OCI-LY7 (cell line): ENCODE data around the gene COP1.

ENCODE experiments used
- CTCF ChIP-seq: fragments of 200-600 bp; sonication (generic); conservative IDR thresholded peaks from 2 replicates; pipeline ENCODE4 v1.5.1; 2014; ENCODE audit warnings: mild to moderate bottlenecking, antibody characterized with exemption, low read length, moderate library complexity, mixed read lengths
- EZH2phosphoT487 ChIP-seq: fragments of 200-600 bp; sonication (generic); IDR thresholded peaks from 2 replicates; pipeline ENCODE4 v1.6.1; 2018; ENCODE audit warnings: low read depth, borderline replicate concordance, mild to moderate bottlenecking, mixed run types, antibody characterized with exemption, low read length, moderate library complexity, mixed read lengths

DNA sequence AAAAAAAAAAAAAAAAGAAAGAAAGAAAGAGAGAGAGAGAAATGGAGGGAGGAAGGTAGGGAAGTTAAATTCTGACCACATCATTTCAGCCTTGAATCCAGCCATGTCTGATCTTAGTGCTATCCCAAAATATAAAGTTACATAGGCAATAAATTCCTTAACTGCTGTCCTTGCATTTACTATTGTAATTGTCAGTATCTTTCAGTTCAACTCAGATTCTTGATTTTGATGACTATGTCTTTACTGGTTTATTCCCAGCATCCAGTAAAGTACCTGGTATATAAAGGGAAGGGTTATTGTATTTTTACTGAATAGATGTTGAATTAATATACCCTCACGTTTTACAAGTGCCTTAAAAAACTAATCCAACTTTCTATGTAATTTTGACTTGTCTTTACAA, 8.9 kb upstream of the COP1 start:
- TF ChIP-seq EZH2phosphoT487 = no peak
- no peak for TF ChIP-seq CTCF
